HG03469 (cell line): Measurements from ENCODE around the gene NSMF.

Experiments used
- ATAC-seq: cut with Tn5 transposase; IDR thresholded peaks from one replicate; pipeline ENCODE4 v1.9.1; 2021; ENCODE audit warnings: mild to moderate bottlenecking, moderate library complexity, moderate number of reproducible peaks; ENCODE audit not compliant: unreplicated experiment

The NSMF gene

GRCh38 chr9:137398561-137399468 lies 60.3 kb downstream of the NSMF start:
- ATAC-seq, result no peak

DNA sequence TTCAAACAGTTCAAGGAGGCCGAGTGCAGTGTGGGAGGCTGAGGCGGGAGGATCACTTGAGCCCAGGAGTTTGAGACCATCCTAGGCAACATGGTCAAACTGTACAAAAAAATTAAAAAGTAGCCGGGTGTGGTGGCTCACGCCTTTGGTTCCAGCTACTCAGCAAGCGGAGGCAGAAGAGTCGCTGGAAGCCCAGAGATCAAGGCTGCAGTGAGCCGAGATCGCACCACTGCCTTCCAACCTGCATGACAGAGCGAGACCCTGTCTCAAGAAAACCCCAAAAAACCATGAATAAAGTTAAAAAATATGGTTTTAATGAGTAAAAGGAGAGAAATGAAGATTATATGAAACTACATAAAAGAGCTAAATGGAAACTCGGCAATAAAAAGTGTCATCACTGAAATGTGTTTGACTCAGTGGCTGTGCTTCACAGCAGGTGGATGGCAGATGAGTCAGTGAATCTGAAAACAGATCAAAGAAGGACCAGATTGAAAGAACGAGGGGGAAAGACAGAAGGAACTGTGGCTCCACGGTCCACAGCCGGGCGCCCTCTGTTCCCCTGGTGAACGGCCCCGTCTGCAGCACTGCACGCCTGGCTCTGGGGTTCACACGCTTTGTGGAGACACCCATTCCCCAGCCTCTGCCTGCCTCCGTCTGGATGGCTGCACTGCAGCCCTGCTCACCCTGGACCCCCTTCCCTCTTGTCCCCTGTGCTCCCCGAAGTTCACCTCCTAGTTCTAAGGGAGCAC lies 61.3 kb downstream of the NSMF start:
- no peak for ATAC-seq
